Endothelial cell of umbilical vein (primary cell): ENCODE results near the gene PRKAR1A. TPM values are rescaled to one million over a fixed set of nuclear protein-coding genes. Genes with fewer than 3 reads are reported as not detected.
"Not testable (repeated sequence)": the region's sequence is repeated elsewhere in the genome, so short reads cannot be mapped to it uniquely, and the experiment has no call there.

Source experiments
- BruUV-seq: library from RNA; stranded (reverse); fragments of 400-500 nt; replicated peaks from 2 replicates; lab custom pipeline; 2021; lab: Mats Ljungman, UMichigan
- CTCF ChIA-PET: fragments of 300-600, 350-600 bp; sonication (Branson Sonifier 250); formaldehyde crosslinking; loops from one replicate; lab custom pipeline; 2021; ENCODE audit warnings: antibody characterized with exemption, inconsistent platforms; lab: Charles Lee
- POLR2A ChIA-PET: fragments of 300-600, 350-600 bp; sonication (Branson Sonifier 250); formaldehyde crosslinking; loops from one replicate; lab custom pipeline; 2021; ENCODE audit warnings: antibody characterized with exemption, inconsistent platforms; lab: Charles Lee
- DNase-seq: peaks from one replicate; pipeline ENCODE4 v3.0.0-alpha.2; 2011; ENCODE audit warnings: low read depth, low spot score
- FAIRE-seq: peaks from 2 replicates; lab custom pipeline; 2011; peaks lifted over from hg19 to GRCh38; lab: Jason Lieb, UNC
- H2AFZ ChIP-seq: 2 replicates; pipeline ENCODE4 v1.6.0; 2012; ENCODE audit warnings: low read depth, low read length, control low read depth, inconsistent platforms
- H3K27ac ChIP-seq: 2 replicates; pipeline ENCODE4 v1.5.1; 2011; ENCODE audit warnings: low read depth, mild to moderate bottlenecking, control low read depth, low read length, moderate library complexity; ENCODE audit not compliant: insufficient read depth
- H3K27me3 ChIP-seq, 2 experiments: 2 replicates each; pipeline versions ENCODE4 v1.6.0 to v1.6.1; 2011; ENCODE audit warnings: low read length in 2 of 2, mixed read lengths in 1 of 2; ENCODE audit not compliant: control insufficient read depth in 2 of 2, insufficient read depth in 2 of 2
- H3K36me3 ChIP-seq, 2 experiments: 2 replicates in 1 of 2; 3 replicates in 1 of 2; pipeline ENCODE4 v1.5.1; 2011; ENCODE audit warnings: low read length in 2 of 2, mild to moderate bottlenecking in 1 of 2, moderate library complexity in 1 of 2; ENCODE audit not compliant: control insufficient read depth in 2 of 2, insufficient read depth in 2 of 2; ENCODE audit errors: extremely low read depth in 1 of 2
- H3K4me1 ChIP-seq: 3 replicates; pipeline ENCODE4 v1.5.1; 2011; ENCODE audit warnings: mild to moderate bottlenecking, low read length; ENCODE audit not compliant: control insufficient read depth, insufficient read depth; ENCODE audit errors: extremely low read depth
- H3K4me2 ChIP-seq: 2 replicates; pipeline ENCODE4 v1.6.1; 2011; ENCODE audit warnings: low read length, control low read depth, mixed read lengths; ENCODE audit not compliant: insufficient read depth
- H3K4me3 ChIP-seq, 3 experiments: fragments of 200-600 bp in 1 of 3; sonication (generic), shearing (Covaris generic) in 1 of 3; replicated peaks in 1 of 3; 2 replicates each; pipeline ENCODE4 v1.5.1; 2011 to 2016; ENCODE audit warnings: control low read depth in 3 of 3, low read length in 3 of 3, mild to moderate bottlenecking in 2 of 3, inconsistent platforms in 1 of 3, low read depth in 1 of 3, moderate library complexity in 1 of 3; ENCODE audit not compliant: insufficient read depth in 1 of 3
- H3K79me2 ChIP-seq: 2 replicates; pipeline ENCODE4 v1.6.0; 2012; ENCODE audit warnings: low read length, inconsistent platforms; ENCODE audit not compliant: control insufficient read depth, insufficient read depth
- H3K9ac ChIP-seq: replicated peaks from 2 replicates; pipeline ENCODE3; 2011; ENCODE audit warnings: low read length, control low read depth; ENCODE audit not compliant: insufficient read depth; ENCODE audit errors: extremely low read depth
- H3K9me1 ChIP-seq: replicated peaks from 3 replicates; pipeline ENCODE4 v1.6.0; 2011; ENCODE audit warnings: mild to moderate bottlenecking, low read length; ENCODE audit not compliant: control insufficient read depth, insufficient read depth; ENCODE audit errors: extremely low read depth
- H3K9me3 ChIP-seq: replicated peaks from 2 replicates; pipeline ENCODE4 v1.5.1; 2012; ENCODE audit warnings: low read length, inconsistent platforms; ENCODE audit not compliant: control insufficient read depth, insufficient read depth
- H4K20me1 ChIP-seq: replicated peaks from 2 replicates; pipeline ENCODE3; 2011; ENCODE audit warnings: mild to moderate bottlenecking, low read length; ENCODE audit not compliant: control insufficient read depth, insufficient read depth; ENCODE audit errors: extremely low read depth
- CTCF ChIP-seq, 2 donors: IDR thresholded peaks; 1 replicate in 1 of 2; 2 replicates in 1 of 2; pipeline ENCODE4 v1.5.1; 2011; ENCODE audit warnings: low read length in 2 of 2, mild to moderate bottlenecking in 2 of 2, moderate library complexity in 2 of 2, control low read depth in 1 of 2, inconsistent platforms in 1 of 2, low read depth in 1 of 2; ENCODE audit not compliant: insufficient read depth in 1 of 2; ENCODE audit errors: extremely low read depth in 1 of 2
- EZH2 ChIP-seq: IDR thresholded peaks from 2 replicates; pipeline ENCODE4 v1.6.1; 2012; ENCODE audit warnings: borderline replicate concordance, low read depth, mild to moderate bottlenecking, moderate library complexity, low read length, inconsistent platforms; ENCODE audit not compliant: severe bottlenecking
- FOS ChIP-seq: IDR thresholded peaks from 2 replicates; pipeline ENCODE4 v1.6.1; 2011; ENCODE audit warnings: mild to moderate bottlenecking, low read length, moderate library complexity, borderline replicate concordance; ENCODE audit not compliant: insufficient read depth
- GATA2 ChIP-seq: IDR thresholded peaks from 2 replicates; pipeline ENCODE4 v1.7.0; 2011; ENCODE audit warnings: low read depth, mild to moderate bottlenecking, moderate library complexity, mixed read lengths, low read length; ENCODE audit not compliant: insufficient read length, insufficient read depth
- JUN ChIP-seq: IDR thresholded peaks from 2 replicates; pipeline ENCODE4 v1.6.1; 2011; ENCODE audit warnings: borderline replicate concordance, low read depth; ENCODE audit not compliant: insufficient read length, insufficient read depth
- MYC ChIP-seq: IDR thresholded peaks from one replicate; pipeline ENCODE4 v1.6.1; 2011; ENCODE audit warnings: mild to moderate bottlenecking, low read depth, low read length
- POLR2A ChIP-seq: IDR thresholded peaks from 2 replicates; pipeline ENCODE4 v1.6.1; 2012; ENCODE audit warnings: low read depth, mild to moderate bottlenecking, control low read depth, low read length
- POLR2AphosphoS5 ChIP-seq: IDR thresholded peaks from 2 replicates; pipeline ENCODE4 v1.6.1; 2012; ENCODE audit warnings: low read depth, mild to moderate bottlenecking, control low read depth, low read length, moderate library complexity; ENCODE audit not compliant: insufficient read depth
- dilution Hi-C: fragments of 300-500 bp; cut with MboI; formaldehyde crosslinking; loops from one replicate; pipeline ENCODE4 v1.15.0; 2019; ENCODE audit warnings: low sequenced_read_pairs; ENCODE audit not compliant: extremely low pct_ligation_motif_present
- intact Hi-C: fragments of 100-400 bp; cut with micrococcal nuclease; formaldehyde crosslinking; loops from one replicate; pipeline ENCODE4 v1.10.0; 2022
- polyA plus RNA-seq, 4 experiments: library from polyadenylated mRNA; depleted of rRNA in 3 of 4; stranded (reverse) in 3 of 4; unstranded in 1 of 4; fragments of >200 nt; gene quantifications; 2 replicates each; pipeline versions ENCODE4 v1.2.1 to v1.2.3, GENCODE V29; 2011 to 2012; ENCODE audit warnings: missing spikeins in 1 of 4
- total RNA-seq: library from RNA; stranded (reverse); gene quantifications from 2 replicates; pipeline ENCODE4 v1.2.3, GENCODE V29; 2021
- TF ChIP-seq, protein P1 (sequence below): IDR thresholded peaks from 2 replicates; pipeline ENCODE4 v1.6.1; 2011; ENCODE audit not compliant: insufficient read depth, insufficient read length

Gene PRKAR1A
- total and polyA plus RNA-seq, 2 donors (not counting 3 experiments of a cell fraction or from before 2014, with no cell fraction given) = 92.0 to 257 TPM

GRCh38 chr17:68582867-68583266 lies 70.6 kb downstream of the PRKAR1A start:
- dilution Hi-C loops, H3K4me3 ChIP-seq, H3K27ac ChIP-seq, H3K36me3 ChIP-seq, H4K20me1 ChIP-seq, H3K9me1 ChIP-seq, H3K27me3 ChIP-seq, H3K79me2 ChIP-seq, intact Hi-C loops, H3K4me2 ChIP-seq, H3K4me1 ChIP-seq, POLR2A ChIA-PET, H3K9me3 ChIP-seq, CTCF ChIA-PET, BruUV-seq, FAIRE-seq, H2AFZ ChIP-seq, DNase-seq, H3K9ac ChIP-seq: not testable (repeated sequence)

DNA sequence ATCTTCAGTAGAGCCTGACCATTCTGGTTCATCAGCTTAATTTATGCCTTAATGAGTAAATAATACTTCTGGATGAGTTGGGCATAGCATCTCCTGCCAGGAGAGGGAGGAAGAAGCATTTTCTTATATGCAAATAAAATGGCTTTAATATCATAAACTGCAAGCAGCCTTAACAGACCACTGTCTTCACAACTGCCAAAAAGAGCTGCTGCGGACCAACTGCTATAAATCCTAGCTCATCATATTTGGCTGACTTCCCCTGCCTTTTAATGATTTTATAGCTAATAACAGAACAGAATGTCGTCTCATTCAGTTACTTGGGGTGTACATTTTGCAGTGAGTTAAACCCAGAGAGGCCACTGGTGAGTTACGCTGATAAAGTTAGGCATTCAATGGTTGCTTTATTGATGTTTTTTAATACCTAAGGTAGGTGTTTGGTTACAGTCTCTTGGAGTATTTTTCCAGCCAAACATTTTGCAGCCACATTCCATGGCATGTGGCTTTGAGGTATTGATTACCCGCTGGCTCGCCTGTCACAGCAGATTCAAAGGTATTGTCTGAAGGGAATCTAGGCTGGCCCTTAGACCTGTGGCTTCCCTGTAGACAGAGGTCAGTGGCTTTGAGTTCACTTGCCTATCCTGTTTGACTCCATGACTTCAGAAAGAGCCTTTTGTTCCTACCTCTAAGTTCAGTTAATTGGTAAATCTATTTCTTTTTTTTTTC lies 72.5 kb downstream of the PRKAR1A start:
- FAIRE-seq = no peak
- Histone ChIP-seq H3K36me3 (no peaks in the 10 kb centered on the region), H3K9me3 (no peaks in the 10 kb centered on the region), H3K27ac (no peak overlapping the region), H3K9me1 (no peaks in the 10 kb centered on the region), H3K4me2 (no peak overlapping the region), H3K27me3 (peaks cover 4 to 6% of the 10 kb centered on the region in 2 experiments), H3K9ac (no peak overlapping the region), H3K79me2 (no peaks in the 10 kb centered on the region), H3K4me1 (no peaks in the 10 kb centered on the region), H2AFZ (no peak overlapping the region), H3K4me3 (no peak overlapping the region), H4K20me1 (no peaks in the 10 kb centered on the region)
- no peak for DNase-seq
- ChIA-PET POLR2A (no interaction called here), CTCF (interaction anchor here (1.2 kb wide), 1 partner anchor 51 kb away, joined by 3 read pairs; no protein-coding TSS in a partner anchor)
- intact Hi-C loops (no loop called here), dilution Hi-C loops (no loop called here)
- TF ChIP-seq, protein P1, sequence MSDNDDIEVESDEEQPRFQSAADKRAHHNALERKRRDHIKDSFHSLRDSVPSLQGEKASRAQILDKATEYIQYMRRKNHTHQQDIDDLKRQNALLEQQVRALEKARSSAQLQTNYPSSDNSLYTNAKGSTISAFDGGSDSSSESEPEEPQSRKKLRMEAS = no peak
- TF ChIP-seq JUN (no peak), POLR2A (no peak), CTCF (IDR thresholded peaks at IDR 0.05; ENCODE audit: extremely low read depth in 1 of 2, insufficient read depth in 1 of 2, low read depth in 1 of 2, low read length in 2 of 2) (no peak), GATA2 (no peak), EZH2 (no peak), POLR2AphosphoS5 (no peak), MYC (no peak), FOS (no peak)
- no TSS peak for BruUV-seq
